ENCODE data around the gene RPTOR. TPM values are rescaled to one million over a fixed set of nuclear protein-coding genes. Genes with fewer than 3 reads are reported as not detected.

The RPTOR gene
- total and polyA plus RNA-seq, 10 of the 15 experiments (the other 5 are each of a cell fraction or from before 2014, with no cell fraction given) = 0.18 to 32.1 (median 7.8) TPM

DNA sequence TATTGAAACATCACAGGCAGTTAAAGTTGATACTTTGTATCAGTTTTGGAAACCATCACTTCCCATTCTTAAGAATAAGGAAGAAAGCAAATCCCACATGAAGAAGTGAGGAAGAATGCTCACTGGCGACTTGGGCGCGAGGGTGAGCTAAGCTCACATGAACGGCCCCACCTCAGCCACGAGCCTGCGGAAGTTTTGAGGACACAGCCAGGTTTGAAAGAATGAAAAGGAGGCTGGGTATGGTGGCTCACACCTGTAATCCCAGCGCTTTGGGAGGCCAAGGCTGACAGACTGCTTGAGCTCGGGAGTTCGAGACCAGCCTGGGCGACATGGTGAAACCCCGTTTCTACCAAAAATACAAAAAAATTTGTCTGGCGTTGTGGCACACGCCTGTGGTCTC, 336.7 kb downstream of the RPTOR start:
- H3K4me1 ChIP-seq (ENCODE audit: control insufficient read depth, insufficient read depth, low read length) = peaks cover 21% of the 10 kb centered on the region
- H3K9ac ChIP-seq (ENCODE audit: control insufficient read depth, insufficient read depth, low read length) = no peak overlapping the region
- no peak for ATAC-seq
- FAIRE-seq = no peak
- intact Hi-C loops (cut with micrococcal nuclease; ENCODE audit: unreplicated experiment) (no loop called here), in situ Hi-C loops (cut with MboI) (no loop called here)
- H3K4me3 ChIP-seq = no peak overlapping the region
- no peak overlapping the region for H2AFZ ChIP-seq (ENCODE audit: control insufficient read depth, low read depth, low read length)
- BruUV-seq (replicated peaks) = no TSS peak
- no peak overlapping the region for H3K4me2 ChIP-seq (ENCODE audit: control insufficient read depth, insufficient read depth)
- no peaks in the 10 kb centered on the region for H4K20me1 ChIP-seq (ENCODE audit: control insufficient read depth, insufficient read depth)
- no peak for TF ChIP-seq KLF5 (IDR thresholded peaks at IDR 0.05; ENCODE audit: partially characterized antibody)
- no peak for TF ChIP-seq RAD21 (IDR thresholded peaks at IDR 0.05; ENCODE audit: insufficient read depth, low read depth, low read length)
- TF ChIP-seq, protein P1, sequence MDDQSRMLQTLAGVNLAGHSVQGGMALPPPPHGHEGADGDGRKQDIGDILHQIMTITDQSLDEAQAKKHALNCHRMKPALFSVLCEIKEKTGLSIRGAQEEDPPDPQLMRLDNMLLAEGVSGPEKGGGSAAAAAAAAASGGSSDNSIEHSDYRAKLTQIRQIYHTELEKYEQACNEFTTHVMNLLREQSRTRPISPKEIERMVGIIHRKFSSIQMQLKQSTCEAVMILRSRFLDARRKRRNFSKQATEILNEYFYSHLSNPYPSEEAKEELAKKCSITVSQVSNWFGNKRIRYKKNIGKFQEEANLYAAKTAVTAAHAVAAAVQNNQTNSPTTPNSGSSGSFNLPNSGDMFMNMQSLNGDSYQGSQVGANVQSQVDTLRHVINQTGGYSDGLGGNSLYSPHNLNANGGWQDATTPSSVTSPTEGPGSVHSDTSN (IDR thresholded peaks at IDR 0.05; ENCODE audit: insufficient replicate concordance, low read depth, low read length) = no peak
- TF ChIP-seq, protein P2, sequence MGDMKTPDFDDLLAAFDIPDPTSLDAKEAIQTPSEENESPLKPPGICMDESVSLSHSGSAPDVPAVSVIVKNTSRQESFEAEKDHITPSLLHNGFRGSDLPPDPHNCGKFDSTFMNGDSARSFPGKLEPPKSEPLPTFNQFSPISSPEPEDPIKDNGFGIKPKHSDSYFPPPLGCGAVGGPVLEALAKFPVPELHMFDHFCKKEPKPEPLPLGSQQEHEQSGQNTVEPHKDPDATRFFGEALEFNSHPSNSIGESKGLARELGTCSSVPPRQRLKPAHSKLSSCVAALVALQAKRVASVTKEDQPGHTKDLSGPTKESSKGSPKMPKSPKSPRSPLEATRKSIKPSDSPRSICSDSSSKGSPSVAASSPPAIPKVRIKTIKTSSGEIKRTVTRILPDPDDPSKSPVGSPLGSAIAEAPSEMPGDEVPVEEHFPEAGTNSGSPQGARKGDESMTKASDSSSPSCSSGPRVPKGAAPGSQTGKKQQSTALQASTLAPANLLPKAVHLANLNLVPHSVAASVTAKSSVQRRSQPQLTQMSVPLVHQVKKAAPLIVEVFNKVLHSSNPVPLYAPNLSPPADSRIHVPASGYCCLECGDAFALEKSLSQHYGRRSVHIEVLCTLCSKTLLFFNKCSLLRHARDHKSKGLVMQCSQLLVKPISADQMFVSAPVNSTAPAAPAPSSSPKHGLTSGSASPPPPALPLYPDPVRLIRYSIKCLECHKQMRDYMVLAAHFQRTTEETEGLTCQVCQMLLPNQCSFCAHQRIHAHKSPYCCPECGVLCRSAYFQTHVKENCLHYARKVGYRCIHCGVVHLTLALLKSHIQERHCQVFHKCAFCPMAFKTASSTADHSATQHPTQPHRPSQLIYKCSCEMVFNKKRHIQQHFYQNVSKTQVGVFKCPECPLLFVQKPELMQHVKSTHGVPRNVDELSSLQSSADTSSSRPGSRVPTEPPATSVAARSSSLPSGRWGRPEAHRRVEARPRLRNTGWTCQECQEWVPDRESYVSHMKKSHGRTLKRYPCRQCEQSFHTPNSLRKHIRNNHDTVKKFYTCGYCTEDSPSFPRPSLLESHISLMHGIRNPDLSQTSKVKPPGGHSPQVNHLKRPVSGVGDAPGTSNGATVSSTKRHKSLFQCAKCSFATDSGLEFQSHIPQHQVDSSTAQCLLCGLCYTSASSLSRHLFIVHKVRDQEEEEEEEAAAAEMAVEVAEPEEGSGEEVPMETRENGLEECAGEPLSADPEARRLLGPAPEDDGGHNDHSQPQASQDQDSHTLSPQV (IDR thresholded peaks at IDR 0.05) = no peak
- 98% methylated on average over 13 of the region's 13 CpGs for WGBS (ENCODE audit: insufficient coverage, insufficient replicate concordance, low lambda C conversion rate, missing lambda C conversion rate)
- ChIA-PET RAD21 (ENCODE audit: unreplicated experiment) (no interaction called here), CTCF (interaction anchor here (0.8 to 1.3 kb wide), 2 partner anchors 18 to 20 kb away, joined by 3 read pairs; no protein-coding TSS in a partner anchor), POLR2A (no interaction called here), SMC1A (ENCODE audit: uncharacterized antibody, unreplicated experiment) (interaction anchor here (0.7 to 1.2 kb wide), 2 partner anchors 28 to 48 kb away, joined by 3 read pairs; no protein-coding TSS in a partner anchor)
- H3K79me2 ChIP-seq (ENCODE audit: control insufficient read depth, insufficient read depth, low read length) = no peaks in the 10 kb centered on the region
- no peak for DNase-seq (ENCODE audit: low read depth, low spot score)
- no peaks in the 10 kb centered on the region for H3K27me3 ChIP-seq (replicated peaks in 1 of 2; ENCODE audit: control insufficient read depth in 2 of 2, insufficient read depth in 2 of 2, low read length in 1 of 2)
- H3K27ac ChIP-seq (ENCODE audit: control insufficient read depth, insufficient read depth) = no peak overlapping the region
- H3K9me3 ChIP-seq (replicated peaks; ENCODE audit: control insufficient read depth, insufficient read depth, low read length) = no peaks in the 10 kb centered on the region
- H3K36me3 ChIP-seq (ENCODE audit: control insufficient read depth in 2 of 2, insufficient read depth in 2 of 2, low read length in 1 of 2) = peaks cover 0 to 14% of the 10 kb centered on the region in 2 experiments; a peak in 3 of 4 replicates
